Endodermal cell (in vitro differentiated cells): ENCODE data around the gene CRYGA. TPM values are rescaled to one million over a fixed set of nuclear protein-coding genes. Genes with fewer than 3 reads are reported as not detected.
"Not testable (repeated sequence)": the region's sequence is repeated elsewhere in the genome, so short reads cannot be mapped to it uniquely, and the experiment has no call there.

Experiments used
- DNase-seq: peaks from one replicate; pipeline ENCODE4 v3.0.0-alpha.2; 2017
- H3K27ac ChIP-seq: 2 replicates; pipeline ENCODE4 v1.5.1; 2013; ENCODE audit warnings: mild to moderate bottlenecking, low read depth, low read length, moderate library complexity
- H3K27me3 ChIP-seq: 2 replicates; pipeline ENCODE4 v1.6.1; 2013; ENCODE audit warnings: mild to moderate bottlenecking, low read length, moderate library complexity; ENCODE audit not compliant: insufficient read depth, control insufficient read depth, poor library complexity, severe bottlenecking
- H3K36me3 ChIP-seq: 2 replicates; pipeline ENCODE4 v1.7.0; 2013; ENCODE audit warnings: mild to moderate bottlenecking, low read length, moderate library complexity; ENCODE audit not compliant: control insufficient read depth, insufficient read depth
- H3K4me1 ChIP-seq: one replicate; pipeline ENCODE4 v1.7.0; 2013; ENCODE audit warnings: low read length; ENCODE audit not compliant: control insufficient read depth, insufficient read depth
- H3K4me3 ChIP-seq: 2 replicates; pipeline ENCODE4 v1.5.1; 2013; ENCODE audit warnings: mild to moderate bottlenecking, low read length, moderate library complexity
- H3K9ac ChIP-seq: 2 replicates; pipeline ENCODE4 v1.6.1; 2013; ENCODE audit warnings: mild to moderate bottlenecking, low read length, moderate library complexity; ENCODE audit not compliant: poor library complexity, severe bottlenecking; ENCODE audit errors: extremely low read depth
- H3K9me3 ChIP-seq: 2 replicates; pipeline ENCODE4 v1.6.1; 2013; ENCODE audit warnings: mild to moderate bottlenecking, low read length, moderate library complexity; ENCODE audit not compliant: control insufficient read depth
- H3K27ac Mint-ChIP-seq: 2 replicates; pipeline ENCODE4 v1.8.0; 2020; ENCODE audit warnings: mixed read lengths
- H3K27me3 Mint-ChIP-seq: 2 replicates; pipeline ENCODE4 v1.8.0; 2021; ENCODE audit warnings: mild to moderate bottlenecking, mixed read lengths; ENCODE audit not compliant: insufficient read depth
- H3K36me3 Mint-ChIP-seq: 2 replicates; pipeline ENCODE4 v1.8.0; 2020; ENCODE audit warnings: low read depth, mixed read lengths
- H3K4me1 Mint-ChIP-seq: 2 replicates; pipeline ENCODE4 v1.8.0; 2020; ENCODE audit warnings: mixed read lengths
- H3K4me3 Mint-ChIP-seq: 2 replicates; pipeline ENCODE4 v1.8.0; 2020; ENCODE audit warnings: mild to moderate bottlenecking, moderate library complexity, mixed read lengths
- H3K9me3 Mint-ChIP-seq: 2 replicates; pipeline ENCODE4 v1.8.0; 2020; ENCODE audit warnings: mild to moderate bottlenecking, mixed read lengths
- CTCF ChIP-seq: fragments of 200-600 bp; sonication (generic); conservative IDR thresholded peaks from 2 replicates; pipeline ENCODE4 v1.5.0; 2021; ENCODE audit warnings: antibody characterized with exemption, mild to moderate bottlenecking
- WGBS, 2 experiments: methylation state at CpG; one replicate each; pipeline versions ENCODE4 v1.1.5 to v1.1.7; 2013; ENCODE audit warnings: missing lambda C conversion rate in 2 of 2, mixed read lengths in 1 of 2; ENCODE audit not compliant: insufficient coverage in 1 of 2, insufficient read length in 1 of 2; 5-methylcytosine and 5-hydroxymethylcytosine counted together
- total RNA-seq, 2 donors: library from RNA; stranded (reverse); fragmentation: NEBNext Ultra II Directional in 1 of 2; extraction: Animal tissue kit (Norgen Biotek cat#: 25700) in 1 of 2; gene quantifications; 2 replicates in 1 of 2; 3 replicates in 1 of 2; pipeline ENCODE4 v1.2.1, GENCODE V29; 2021

Gene CRYGA
- total RNA-seq, 2 donors from 2014 or later: not detected

- H3K4me3 ChIP-seq: no peak overlapping the region
- no peaks in the 10 kb centered on the region for H3K36me3 Mint-ChIP-seq
- 92 to 93% methylated on average over 4 of the region's 4 CpGs for WGBS, 2 experiments
Measured at GRCh38 chr2:208125251-208125650, 38.1 kb downstream of the CRYGA start.

GRCh38 chr2:208124013-208124715, 39.2 kb downstream of the CRYGA start, which contains the start of gene CRYGD:
Gene CRYGD (minus strand): TSS chr2:208124524. CDS start chr2:208124473, 51 bp downstream.
- peak within 1 kb of the TSS; percentile 50 for H3K4me3 Mint-ChIP-seq
- 84 to 94% methylated on average over 25 to 46 of the region's 46 CpGs for WGBS, 2 experiments
- H3K4me3 ChIP-seq: not testable (repeated sequence)

More at GRCh38 chr2:208125251-208125650, 38.1 kb downstream of the CRYGA start:
- Mint-ChIP-seq H3K4me3 (no peak overlapping the region), H3K4me1 (peaks cover 7% of the 10 kb centered on the region), H3K9me3 (no peaks in the 10 kb centered on the region), H3K27ac (no peak overlapping the region), H3K27me3 (no peaks in the 10 kb centered on the region)
- Histone ChIP-seq H3K9me3 (no peaks in the 10 kb centered on the region), H3K36me3 (no peaks in the 10 kb centered on the region), H3K27me3 (no peaks in the 10 kb centered on the region), H3K27ac (no peak overlapping the region), H3K9ac (no peak overlapping the region), H3K4me1 (no peaks in the 10 kb centered on the region)
- no peak for TF ChIP-seq CTCF
- DNase-seq: no peak

GRCh38 chr2:208122248-208122647, 41.1 kb downstream of the CRYGA start:
- no peak overlapping the region for H3K27ac ChIP-seq
- H3K9me3 ChIP-seq: peaks cover 10% of the 10 kb centered on the region
- H3K4me3 Mint-ChIP-seq: no peak overlapping the region
- H3K4me3 ChIP-seq: no peak overlapping the region
- H3K9ac ChIP-seq: no peak overlapping the region
- no peaks in the 10 kb centered on the region for H3K36me3 ChIP-seq
- H3K36me3 Mint-ChIP-seq: no peaks in the 10 kb centered on the region
- H3K27me3 ChIP-seq: no peaks in the 10 kb centered on the region
- H3K9me3 Mint-ChIP-seq: peaks cover 7% of the 10 kb centered on the region
- H3K27ac Mint-ChIP-seq: no peak overlapping the region
- DNase-seq: no peak
- no peaks in the 10 kb centered on the region for H3K4me1 ChIP-seq
- H3K4me1 Mint-ChIP-seq: peaks cover 7% of the 10 kb centered on the region
- H3K27me3 Mint-ChIP-seq: no peaks in the 10 kb centered on the region
- no peak for TF ChIP-seq CTCF
- 67 to 94% methylated on average over 1 of the region's 1 CpG for WGBS, 2 experiments

More at GRCh38 chr2:208124013-208124715, 39.2 kb downstream of the CRYGA start, which contains the start of gene CRYGD:
- H3K9me3 ChIP-seq, H3K27me3 ChIP-seq, H3K4me1 ChIP-seq, H3K9ac ChIP-seq, H3K4me1 Mint-ChIP-seq, H3K36me3 Mint-ChIP-seq, H3K27ac Mint-ChIP-seq, H3K27ac ChIP-seq, H3K9me3 Mint-ChIP-seq, H3K27me3 Mint-ChIP-seq, H3K36me3 ChIP-seq: not testable (repeated sequence)
- peak; percentile 82 for DNase-seq
